ENCODE measurements around the gene ATPAF1. TPM values are rescaled to one million over a fixed set of nuclear protein-coding genes. Genes with fewer than 3 reads are reported as not detected.

ATPAF1 gene
- total RNA-seq, 3 donors from 2014 or later (not counting 1 experiment from before 2014, with no cell fraction given): 18.0 to 21.7 (median 19.0) TPM

DNA sequence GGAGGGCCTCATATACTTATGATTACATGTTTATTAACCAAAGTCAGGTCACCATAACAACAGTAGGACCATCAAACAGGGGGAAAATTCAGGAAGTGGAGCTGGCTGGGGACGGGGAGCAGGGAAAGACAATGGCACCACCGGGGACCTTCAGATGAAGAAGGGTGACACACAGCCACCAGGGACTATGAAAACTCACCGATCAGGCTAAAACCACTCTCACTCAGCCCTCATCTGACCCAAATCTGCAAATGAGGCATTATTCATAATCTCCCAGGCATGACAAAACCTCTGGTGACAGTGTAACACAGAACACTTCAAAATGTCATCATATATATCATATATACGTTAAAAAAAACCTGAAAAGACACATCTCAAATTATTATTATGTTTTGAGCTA is 75.3 kb downstream of the ATPAF1 start:
- no peaks in the 10 kb centered on the region for H3K9me3 Mint-ChIP-seq
- H3K36me3 Mint-ChIP-seq: peaks cover 19% of the 10 kb centered on the region
- H3K27ac ChIP-seq (ENCODE audit: low read length): no peak overlapping the region

DNA sequence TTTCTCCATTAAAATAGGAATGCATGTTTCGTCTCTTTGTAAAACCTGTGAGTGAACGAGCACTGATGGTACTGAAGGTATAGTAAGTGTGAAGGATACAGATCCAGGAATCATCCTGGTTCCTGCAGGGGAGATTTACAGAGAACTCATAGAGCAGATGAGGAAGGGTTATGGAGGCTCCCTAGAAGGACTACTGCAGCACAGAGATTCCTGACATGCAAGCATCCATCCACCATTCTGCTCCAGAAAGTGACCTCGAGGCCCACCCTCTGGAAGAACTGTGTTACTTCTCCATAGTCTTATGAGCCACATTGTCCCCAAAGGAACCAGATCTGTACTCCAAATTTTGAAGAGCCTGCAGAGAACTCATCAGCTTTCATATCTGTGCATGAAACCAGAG is 78.6 kb downstream of the ATPAF1 start:
- H3K4me1 Mint-ChIP-seq: peaks cover 14% of the 10 kb centered on the region in 2 donors
- H3K36me3 Mint-ChIP-seq: peaks cover 19% of the 10 kb centered on the region
- Histone ChIP-seq H3K9me3 (ENCODE audit: control insufficient read depth, insufficient read depth, low read length) (no peaks in the 10 kb centered on the region), H3K27me3 (ENCODE audit: control insufficient read depth, insufficient read depth, low read length) (no peaks in the 10 kb centered on the region), H3K4me3 (ENCODE audit: low read length) (no peak overlapping the region), H3K27ac (ENCODE audit: low read length) (no peak overlapping the region), H3K4me1 (ENCODE audit: control insufficient read depth, insufficient read depth, low read length) (peaks cover under 1% of the 10 kb centered on the region), H3K36me3 (ENCODE audit: control insufficient read depth, insufficient read depth, low read length) (peaks cover 38% of the 10 kb centered on the region)
- ATAC-seq (no peak), DNase-seq (no peak)
- no peak overlapping the region for H3K27ac Mint-ChIP-seq
- WGBS (ENCODE audit: insufficient coverage): 96% methylated on average over 3 of the region's 3 CpGs
- TF ChIP-seq, protein P1, sequence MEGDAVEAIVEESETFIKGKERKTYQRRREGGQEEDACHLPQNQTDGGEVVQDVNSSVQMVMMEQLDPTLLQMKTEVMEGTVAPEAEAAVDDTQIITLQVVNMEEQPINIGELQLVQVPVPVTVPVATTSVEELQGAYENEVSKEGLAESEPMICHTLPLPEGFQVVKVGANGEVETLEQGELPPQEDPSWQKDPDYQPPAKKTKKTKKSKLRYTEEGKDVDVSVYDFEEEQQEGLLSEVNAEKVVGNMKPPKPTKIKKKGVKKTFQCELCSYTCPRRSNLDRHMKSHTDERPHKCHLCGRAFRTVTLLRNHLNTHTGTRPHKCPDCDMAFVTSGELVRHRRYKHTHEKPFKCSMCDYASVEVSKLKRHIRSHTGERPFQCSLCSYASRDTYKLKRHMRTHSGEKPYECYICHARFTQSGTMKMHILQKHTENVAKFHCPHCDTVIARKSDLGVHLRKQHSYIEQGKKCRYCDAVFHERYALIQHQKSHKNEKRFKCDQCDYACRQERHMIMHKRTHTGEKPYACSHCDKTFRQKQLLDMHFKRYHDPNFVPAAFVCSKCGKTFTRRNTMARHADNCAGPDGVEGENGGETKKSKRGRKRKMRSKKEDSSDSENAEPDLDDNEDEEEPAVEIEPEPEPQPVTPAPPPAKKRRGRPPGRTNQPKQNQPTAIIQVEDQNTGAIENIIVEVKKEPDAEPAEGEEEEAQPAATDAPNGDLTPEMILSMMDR (IDR thresholded peaks at IDR 0.05): no peak
- intact Hi-C loops (cut with micrococcal nuclease): no loop called here
- no peaks in the 10 kb centered on the region for H3K27me3 Mint-ChIP-seq (ENCODE audit: low read depth in 2 of 2)
- H3K4me3 Mint-ChIP-seq: no peak overlapping the region
- no peaks in the 10 kb centered on the region for H3K9me3 Mint-ChIP-seq

More for the DNA sequence above, 75.3 kb downstream of the ATPAF1 start:
- no peak overlapping the region for H3K4me3 ChIP-seq (ENCODE audit: low read length)
- peaks cover 12% of the 10 kb centered on the region for H3K4me1 ChIP-seq (ENCODE audit: control insufficient read depth, insufficient read depth, low read length)
- no peak overlapping the region for H3K4me3 Mint-ChIP-seq
- intact Hi-C loops (cut with micrococcal nuclease): no loop called here
- H3K27me3 ChIP-seq (ENCODE audit: control insufficient read depth, insufficient read depth, low read length): no peaks in the 10 kb centered on the region
- H3K27ac Mint-ChIP-seq: no peak overlapping the region
- peaks cover 31% of the 10 kb centered on the region for H3K36me3 ChIP-seq (ENCODE audit: control insufficient read depth, insufficient read depth, low read length)
- DNase-seq: no peak
- ATAC-seq: no peak
- 90% methylated on average over 4 of the region's 4 CpGs for WGBS (ENCODE audit: insufficient coverage)
- no peaks in the 10 kb centered on the region for H3K9me3 ChIP-seq (ENCODE audit: control insufficient read depth, insufficient read depth, low read length)
- TF ChIP-seq, protein P1 (IDR thresholded peaks at IDR 0.05): no peak
- peaks cover 30 to 46% of the 10 kb centered on the region in 2 donors for H3K4me1 Mint-ChIP-seq
- no peaks in the 10 kb centered on the region for H3K27me3 Mint-ChIP-seq (ENCODE audit: low read depth in 2 of 2)

DNA sequence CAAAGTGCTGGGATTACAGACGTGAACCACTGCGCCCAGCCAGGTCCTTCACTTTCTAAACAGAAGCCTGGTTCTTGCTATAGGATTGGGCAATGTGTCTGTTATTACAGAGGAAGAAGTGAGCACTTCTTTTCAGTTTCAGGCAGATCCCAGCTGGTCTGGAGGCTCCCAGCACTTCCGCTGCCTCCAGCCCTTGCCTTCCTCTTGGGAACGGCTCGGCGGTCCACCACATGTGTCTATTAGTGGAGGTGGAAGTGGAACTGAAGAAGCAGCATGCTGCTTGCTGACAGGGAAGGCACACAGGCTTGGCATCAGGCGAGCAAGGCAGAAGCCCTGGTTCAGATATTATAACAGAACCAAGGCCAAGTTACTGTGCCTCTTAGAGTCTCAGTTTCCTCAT is 81.1 kb downstream of the ATPAF1 start:
- 91% methylated on average over 7 of the region's 7 CpGs for WGBS (ENCODE audit: insufficient coverage)
- TF ChIP-seq, protein P1 (IDR thresholded peaks at IDR 0.05): no peak

DNA sequence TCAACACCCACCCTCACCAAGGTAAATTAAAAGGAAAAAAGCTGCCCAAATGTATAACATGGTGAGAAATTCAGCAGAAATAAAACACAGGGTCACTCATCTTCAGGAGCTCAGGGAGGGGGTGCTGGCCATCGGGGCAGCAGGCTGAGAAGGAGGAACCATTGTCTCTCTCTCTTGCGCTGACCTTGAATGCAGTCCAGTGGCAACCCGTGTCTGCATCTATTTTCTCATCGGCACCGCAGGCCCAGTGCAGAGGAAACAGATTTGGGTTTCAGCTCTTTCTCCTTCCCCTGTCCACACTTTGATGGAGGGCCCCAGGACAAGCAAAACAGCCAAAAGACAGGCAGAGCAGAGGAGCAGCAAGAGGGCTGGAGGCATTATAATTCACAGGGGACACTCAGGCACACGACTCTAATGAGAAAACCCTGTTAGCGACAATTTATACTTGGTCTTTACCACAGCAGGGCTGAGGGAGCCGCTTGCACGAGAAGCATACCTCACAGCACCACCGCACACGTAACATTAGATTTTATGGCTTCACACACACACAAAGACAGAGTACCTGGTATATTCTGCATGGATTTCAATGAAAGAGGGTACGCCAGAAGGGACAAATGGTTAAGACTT is 82.7 kb downstream of the ATPAF1 start:
- peaks cover 21% of the 10 kb centered on the region for H3K4me1 ChIP-seq (ENCODE audit: control insufficient read depth, insufficient read depth, low read length)
- no peak for ATAC-seq
- H3K4me1 Mint-ChIP-seq: peaks cover 29 to 35% of the 10 kb centered on the region in 2 donors
- H3K27me3 ChIP-seq (ENCODE audit: control insufficient read depth, insufficient read depth, low read length): no peaks in the 10 kb centered on the region
- no peak overlapping the region for H3K4me3 Mint-ChIP-seq
- no peaks in the 10 kb centered on the region for H3K27me3 Mint-ChIP-seq (ENCODE audit: low read depth in 2 of 2)
- WGBS (ENCODE audit: insufficient coverage): 91% methylated on average over 12 of the region's 12 CpGs
- no peak for DNase-seq
- H3K36me3 Mint-ChIP-seq: no peaks in the 10 kb centered on the region
- H3K4me3 ChIP-seq (ENCODE audit: low read length): no peak overlapping the region
- TF ChIP-seq, protein P1 (IDR thresholded peaks at IDR 0.05): no peak
- no peaks in the 10 kb centered on the region for H3K9me3 ChIP-seq (ENCODE audit: control insufficient read depth, insufficient read depth, low read length)
- H3K36me3 ChIP-seq (ENCODE audit: control insufficient read depth, insufficient read depth, low read length): peaks cover 28% of the 10 kb centered on the region
- intact Hi-C loops (cut with micrococcal nuclease): no loop called here
- no peak overlapping the region for H3K27ac ChIP-seq (ENCODE audit: low read length)
- no peaks in the 10 kb centered on the region for H3K9me3 Mint-ChIP-seq
- no peak overlapping the region for H3K27ac Mint-ChIP-seq

More for the DNA sequence above, 81.1 kb downstream of the ATPAF1 start:
- Histone ChIP-seq H3K4me1 (ENCODE audit: control insufficient read depth, insufficient read depth, low read length) (peaks cover 8% of the 10 kb centered on the region), H3K9me3 (ENCODE audit: control insufficient read depth, insufficient read depth, low read length) (no peaks in the 10 kb centered on the region), H3K27ac (ENCODE audit: low read length) (no peak overlapping the region), H3K36me3 (ENCODE audit: control insufficient read depth, insufficient read depth, low read length) (peaks cover 38% of the 10 kb centered on the region), H3K4me3 (ENCODE audit: low read length) (no peak overlapping the region), H3K27me3 (ENCODE audit: control insufficient read depth, insufficient read depth, low read length) (no peaks in the 10 kb centered on the region)
- ATAC-seq (no peak), DNase-seq (no peak)
- intact Hi-C loops (cut with micrococcal nuclease): no loop called here
- Mint-ChIP-seq H3K27me3 (ENCODE audit: low read depth in 2 of 2) (no peaks in the 10 kb centered on the region), H3K36me3 (peaks cover 3% of the 10 kb centered on the region), H3K4me1 (peaks cover 13 to 19% of the 10 kb centered on the region in 2 donors), H3K27ac (no peak overlapping the region), H3K9me3 (no peaks in the 10 kb centered on the region), H3K4me3 (no peak overlapping the region)

Data from natural killer cell (primary cell).